ENCODE data around the gene PLA2G4E.

DNA sequence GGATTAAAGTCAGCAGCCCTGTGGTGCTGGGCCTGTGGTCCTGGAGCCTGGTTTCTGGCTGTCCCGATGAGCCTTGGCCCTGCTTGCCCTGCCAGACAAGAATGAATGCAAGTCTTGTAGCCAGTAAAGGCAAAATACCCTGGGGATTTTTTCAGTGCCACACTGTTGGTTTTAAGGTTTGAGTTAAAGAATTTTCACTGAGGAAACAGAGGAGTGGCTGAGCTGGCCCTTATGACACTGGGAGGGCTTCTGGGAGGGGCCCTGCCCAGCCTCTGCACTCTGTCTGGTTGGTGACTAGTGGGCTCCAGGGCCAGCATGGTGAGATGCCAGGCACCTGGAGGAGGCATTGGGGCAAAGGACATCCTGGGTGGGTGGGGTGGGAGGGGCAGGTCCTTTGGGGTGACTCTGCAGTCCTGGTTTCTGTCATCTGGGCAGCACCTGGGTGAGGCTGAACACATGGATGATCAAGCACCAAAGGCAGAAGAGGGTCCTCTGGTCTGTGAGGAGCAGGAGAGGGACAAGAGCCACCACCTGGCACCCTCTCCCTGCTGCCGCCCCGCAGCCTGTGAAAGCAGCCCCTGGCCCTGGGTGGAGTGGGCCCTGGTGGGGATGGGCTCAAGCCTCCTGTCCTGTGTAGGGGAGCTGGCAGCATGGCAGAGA, 12.5 kb upstream of the PLA2G4E start:
- TF ChIP-seq NFIC (IDR thresholded peaks at IDR 0.05) (no peak), ZNF707 (CRISPR knock-in tag; conservative IDR thresholded peaks at IDR 0.05) (no peak), POLR2A (conservative IDR thresholded peaks at IDR 0.05) (no peak), EZH2 (IDR thresholded peaks at IDR 0.05; ENCODE audit: borderline replicate concordance, low read depth, low read length) (no peak), NR1H2 (CRISPR knock-in tag; IDR thresholded peaks at IDR 0.05) (no peak), ELF1 (tag; IDR thresholded peaks at IDR 0.05) (no peak), SMC3 (conservative IDR thresholded peaks at IDR 0.05; ENCODE audit: insufficient read depth, low read depth, low read length) (no peak), CHD2 (IDR thresholded peaks at IDR 0.05; ENCODE audit: low read depth, low read length) (no peak), SUPT5H (IDR thresholded peaks at IDR 0.05) (no peak)
- TF ChIP-seq, protein P1, sequence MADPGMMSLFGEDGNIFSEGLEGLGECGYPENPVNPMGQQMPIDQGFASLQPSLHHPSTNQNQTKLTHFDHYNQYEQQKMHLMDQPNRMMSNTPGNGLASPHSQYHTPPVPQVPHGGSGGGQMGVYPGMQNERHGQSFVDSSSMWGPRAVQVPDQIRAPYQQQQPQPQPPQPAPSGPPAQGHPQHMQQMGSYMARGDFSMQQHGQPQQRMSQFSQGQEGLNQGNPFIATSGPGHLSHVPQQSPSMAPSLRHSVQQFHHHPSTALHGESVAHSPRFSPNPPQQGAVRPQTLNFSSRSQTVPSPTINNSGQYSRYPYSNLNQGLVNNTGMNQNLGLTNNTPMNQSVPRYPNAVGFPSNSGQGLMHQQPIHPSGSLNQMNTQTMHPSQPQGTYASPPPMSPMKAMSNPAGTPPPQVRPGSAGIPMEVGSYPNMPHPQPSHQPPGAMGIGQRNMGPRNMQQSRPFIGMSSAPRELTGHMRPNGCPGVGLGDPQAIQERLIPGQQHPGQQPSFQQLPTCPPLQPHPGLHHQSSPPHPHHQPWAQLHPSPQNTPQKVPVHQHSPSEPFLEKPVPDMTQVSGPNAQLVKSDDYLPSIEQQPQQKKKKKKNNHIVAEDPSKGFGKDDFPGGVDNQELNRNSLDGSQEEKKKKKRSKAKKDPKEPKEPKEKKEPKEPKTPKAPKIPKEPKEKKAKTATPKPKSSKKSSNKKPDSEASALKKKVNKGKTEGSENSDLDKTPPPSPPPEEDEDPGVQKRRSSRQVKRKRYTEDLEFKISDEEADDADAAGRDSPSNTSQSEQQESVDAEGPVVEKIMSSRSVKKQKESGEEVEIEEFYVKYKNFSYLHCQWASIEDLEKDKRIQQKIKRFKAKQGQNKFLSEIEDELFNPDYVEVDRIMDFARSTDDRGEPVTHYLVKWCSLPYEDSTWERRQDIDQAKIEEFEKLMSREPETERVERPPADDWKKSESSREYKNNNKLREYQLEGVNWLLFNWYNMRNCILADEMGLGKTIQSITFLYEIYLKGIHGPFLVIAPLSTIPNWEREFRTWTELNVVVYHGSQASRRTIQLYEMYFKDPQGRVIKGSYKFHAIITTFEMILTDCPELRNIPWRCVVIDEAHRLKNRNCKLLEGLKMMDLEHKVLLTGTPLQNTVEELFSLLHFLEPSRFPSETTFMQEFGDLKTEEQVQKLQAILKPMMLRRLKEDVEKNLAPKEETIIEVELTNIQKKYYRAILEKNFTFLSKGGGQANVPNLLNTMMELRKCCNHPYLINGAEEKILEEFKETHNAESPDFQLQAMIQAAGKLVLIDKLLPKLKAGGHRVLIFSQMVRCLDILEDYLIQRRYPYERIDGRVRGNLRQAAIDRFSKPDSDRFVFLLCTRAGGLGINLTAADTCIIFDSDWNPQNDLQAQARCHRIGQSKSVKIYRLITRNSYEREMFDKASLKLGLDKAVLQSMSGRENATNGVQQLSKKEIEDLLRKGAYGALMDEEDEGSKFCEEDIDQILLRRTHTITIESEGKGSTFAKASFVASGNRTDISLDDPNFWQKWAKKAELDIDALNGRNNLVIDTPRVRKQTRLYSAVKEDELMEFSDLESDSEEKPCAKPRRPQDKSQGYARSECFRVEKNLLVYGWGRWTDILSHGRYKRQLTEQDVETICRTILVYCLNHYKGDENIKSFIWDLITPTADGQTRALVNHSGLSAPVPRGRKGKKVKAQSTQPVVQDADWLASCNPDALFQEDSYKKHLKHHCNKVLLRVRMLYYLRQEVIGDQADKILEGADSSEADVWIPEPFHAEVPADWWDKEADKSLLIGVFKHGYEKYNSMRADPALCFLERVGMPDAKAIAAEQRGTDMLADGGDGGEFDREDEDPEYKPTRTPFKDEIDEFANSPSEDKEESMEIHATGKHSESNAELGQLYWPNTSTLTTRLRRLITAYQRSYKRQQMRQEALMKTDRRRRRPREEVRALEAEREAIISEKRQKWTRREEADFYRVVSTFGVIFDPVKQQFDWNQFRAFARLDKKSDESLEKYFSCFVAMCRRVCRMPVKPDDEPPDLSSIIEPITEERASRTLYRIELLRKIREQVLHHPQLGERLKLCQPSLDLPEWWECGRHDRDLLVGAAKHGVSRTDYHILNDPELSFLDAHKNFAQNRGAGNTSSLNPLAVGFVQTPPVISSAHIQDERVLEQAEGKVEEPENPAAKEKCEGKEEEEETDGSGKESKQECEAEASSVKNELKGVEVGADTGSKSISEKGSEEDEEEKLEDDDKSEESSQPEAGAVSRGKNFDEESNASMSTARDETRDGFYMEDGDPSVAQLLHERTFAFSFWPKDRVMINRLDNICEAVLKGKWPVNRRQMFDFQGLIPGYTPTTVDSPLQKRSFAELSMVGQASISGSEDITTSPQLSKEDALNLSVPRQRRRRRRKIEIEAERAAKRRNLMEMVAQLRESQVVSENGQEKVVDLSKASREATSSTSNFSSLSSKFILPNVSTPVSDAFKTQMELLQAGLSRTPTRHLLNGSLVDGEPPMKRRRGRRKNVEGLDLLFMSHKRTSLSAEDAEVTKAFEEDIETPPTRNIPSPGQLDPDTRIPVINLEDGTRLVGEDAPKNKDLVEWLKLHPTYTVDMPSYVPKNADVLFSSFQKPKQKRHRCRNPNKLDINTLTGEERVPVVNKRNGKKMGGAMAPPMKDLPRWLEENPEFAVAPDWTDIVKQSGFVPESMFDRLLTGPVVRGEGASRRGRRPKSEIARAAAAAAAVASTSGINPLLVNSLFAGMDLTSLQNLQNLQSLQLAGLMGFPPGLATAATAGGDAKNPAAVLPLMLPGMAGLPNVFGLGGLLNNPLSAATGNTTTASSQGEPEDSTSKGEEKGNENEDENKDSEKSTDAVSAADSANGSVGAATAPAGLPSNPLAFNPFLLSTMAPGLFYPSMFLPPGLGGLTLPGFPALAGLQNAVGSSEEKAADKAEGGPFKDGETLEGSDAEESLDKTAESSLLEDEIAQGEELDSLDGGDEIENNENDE (IDR thresholded peaks at IDR 0.05; ENCODE audit: low read depth, low read length), result no peak
- TF ChIP-seq, protein P2, sequence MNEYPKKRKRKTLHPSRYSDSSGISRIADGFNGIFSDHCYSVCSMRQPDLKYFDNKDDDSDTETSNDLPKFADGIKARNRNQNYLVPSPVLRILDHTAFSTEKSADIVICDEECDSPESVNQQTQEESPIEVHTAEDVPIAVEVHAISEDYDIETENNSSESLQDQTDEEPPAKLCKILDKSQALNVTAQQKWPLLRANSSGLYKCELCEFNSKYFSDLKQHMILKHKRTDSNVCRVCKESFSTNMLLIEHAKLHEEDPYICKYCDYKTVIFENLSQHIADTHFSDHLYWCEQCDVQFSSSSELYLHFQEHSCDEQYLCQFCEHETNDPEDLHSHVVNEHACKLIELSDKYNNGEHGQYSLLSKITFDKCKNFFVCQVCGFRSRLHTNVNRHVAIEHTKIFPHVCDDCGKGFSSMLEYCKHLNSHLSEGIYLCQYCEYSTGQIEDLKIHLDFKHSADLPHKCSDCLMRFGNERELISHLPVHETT (CRISPR knock-in tag; conservative IDR thresholded peaks at IDR 0.05 in 1 of 2, IDR thresholded peaks at IDR 0.05 in 1 of 2), result no peak
- TF ChIP-seq, protein P3, sequence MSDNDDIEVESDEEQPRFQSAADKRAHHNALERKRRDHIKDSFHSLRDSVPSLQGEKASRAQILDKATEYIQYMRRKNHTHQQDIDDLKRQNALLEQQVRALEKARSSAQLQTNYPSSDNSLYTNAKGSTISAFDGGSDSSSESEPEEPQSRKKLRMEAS (CRISPR knock-in tag; IDR thresholded peaks at IDR 0.05), result no peak
- TF ChIP-seq, protein P4, sequence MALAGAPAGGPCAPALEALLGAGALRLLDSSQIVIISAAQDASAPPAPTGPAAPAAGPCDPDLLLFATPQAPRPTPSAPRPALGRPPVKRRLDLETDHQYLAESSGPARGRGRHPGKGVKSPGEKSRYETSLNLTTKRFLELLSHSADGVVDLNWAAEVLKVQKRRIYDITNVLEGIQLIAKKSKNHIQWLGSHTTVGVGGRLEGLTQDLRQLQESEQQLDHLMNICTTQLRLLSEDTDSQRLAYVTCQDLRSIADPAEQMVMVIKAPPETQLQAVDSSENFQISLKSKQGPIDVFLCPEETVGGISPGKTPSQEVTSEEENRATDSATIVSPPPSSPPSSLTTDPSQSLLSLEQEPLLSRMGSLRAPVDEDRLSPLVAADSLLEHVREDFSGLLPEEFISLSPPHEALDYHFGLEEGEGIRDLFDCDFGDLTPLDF (CRISPR knock-in tag; IDR thresholded peaks at IDR 0.05), result no peak
- TF ChIP-seq, protein P5, sequence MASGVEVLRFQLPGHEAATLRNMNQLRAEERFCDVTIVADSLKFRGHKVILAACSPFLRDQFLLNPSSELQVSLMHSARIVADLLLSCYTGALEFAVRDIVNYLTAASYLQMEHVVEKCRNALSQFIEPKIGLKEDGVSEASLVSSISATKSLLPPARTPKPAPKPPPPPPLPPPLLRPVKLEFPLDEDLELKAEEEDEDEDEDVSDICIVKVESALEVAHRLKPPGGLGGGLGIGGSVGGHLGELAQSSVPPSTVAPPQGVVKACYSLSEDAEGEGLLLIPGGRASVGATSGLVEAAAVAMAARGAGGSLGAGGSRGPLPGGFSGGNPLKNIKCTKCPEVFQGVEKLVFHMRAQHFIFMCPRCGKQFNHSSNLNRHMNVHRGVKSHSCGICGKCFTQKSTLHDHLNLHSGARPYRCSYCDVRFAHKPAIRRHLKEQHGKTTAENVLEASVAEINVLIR (CRISPR knock-in tag; IDR thresholded peaks at IDR 0.05), result no peak
